H1 (cell line): ENCODE results near the gene MTERF2. TPM values are rescaled to one million over a fixed set of nuclear protein-coding genes. Genes with fewer than 3 reads are reported as not detected.

Experiments
- GTF2F1 ChIP-seq: IDR thresholded peaks from 2 replicates; pipeline ENCODE4 v1.6.1; 2012; ENCODE audit warnings: low read depth, low read length, improper control_type of control experiment, borderline replicate concordance
- KDM4A ChIP-seq: IDR thresholded peaks from one replicate; pipeline ENCODE4 v1.7.1; 2012; ENCODE audit warnings: low read depth, mild to moderate bottlenecking, moderate library complexity, low read length, inconsistent platforms; ENCODE audit not compliant: severe bottlenecking
- NANOG ChIP-seq: IDR thresholded peaks from 2 replicates; pipeline ENCODE4 v1.6.1; 2011; ENCODE audit warnings: low read length, low read depth, mild to moderate bottlenecking, inconsistent platforms; ENCODE audit not compliant: insufficient read depth, poor library complexity, severe bottlenecking
- NRF1 ChIP-seq: IDR thresholded peaks from 2 replicates; pipeline ENCODE4 v1.6.1; 2011; ENCODE audit warnings: mild to moderate bottlenecking, low read depth, low read length, improper control_type of control experiment
- POLR2AphosphoS5 ChIP-seq: IDR thresholded peaks from 2 replicates; pipeline ENCODE4 v1.6.1; 2011; ENCODE audit warnings: low read depth, low read length
- polyA plus RNA-seq, 7 experiments: library from polyadenylated mRNA; depleted of rRNA in 3 of 7; stranded (reverse) in 5 of 7; unstranded in 2 of 7; fragments of >200 nt in 5 of 7; fragments of 200-250 nt in 2 of 7; gene quantifications; 1 replicate in 5 of 7; 2 replicates in 1 of 7; 4 replicates in 1 of 7; pipeline versions ENCODE4 v1.2.1 to v1.2.3, GENCODE V29; 2011 to 2013; ENCODE audit warnings: missing spikeins in 2 of 7, mixed read lengths in 2 of 7
- total RNA-seq: library from RNA; stranded (reverse); fragmentation: NEBNext Ultra II Directional; extraction: Animal tissue kit (Norgen Biotek cat#: 25700); gene quantifications from 2 replicates; pipeline ENCODE4 v1.2.1, GENCODE V29; 2021

MTERF2 gene
- total and polyA plus RNA-seq, 2 of the 8 experiments (the other 6 are each of a cell fraction or from before 2014, with no cell fraction given), result 2.8 to 7.1 TPM

- TF ChIP-seq KDM4A (no peak), POLR2AphosphoS5 (no peak), NANOG (no peak), NRF1 (no peak), GTF2F1 (no peak)
These were observed 52.7 kb downstream of the MTERF2 start (continued) for GRCh38 chr12:106934277-106934676.

Other genes with a start within 250 kb of the MTERF2 start
- gene RIC8B, start 212.5 kb downstream of the MTERF2 start, total RNA-seq, result 23.6 and 25.3 TPM in 2 replicates
- 5.7 and 8.2 TPM in 2 replicates for gene RIC8B, start 212.5 kb downstream of the MTERF2 start, polyA plus RNA-seq (2011; rRNA removed)
- 12.3 and 14.5 TPM in 2 replicates for gene TMEM263, start 31.2 kb downstream of the MTERF2 start, total RNA-seq
- 2.9 and 3.4 TPM in 2 replicates for gene TMEM263, start 31.2 kb downstream of the MTERF2 start, polyA plus RNA-seq (2011; rRNA removed)
- gene CRY1, start 106.4 kb upstream of the MTERF2 start, total RNA-seq, result 25.1 TPM in 2 replicates
- 13.6 and 20.4 TPM in 2 replicates for gene CRY1, start 106.4 kb upstream of the MTERF2 start, polyA plus RNA-seq (2011; rRNA removed)